ENCODE measurements around the gene HOXD3. TPM values are rescaled to one million over a fixed set of nuclear protein-coding genes. Genes with fewer than 3 reads are reported as not detected.

Gene HOXD3
- total and polyA plus RNA-seq, 12 donors = 2.0 to 41.3 (median 10.6) TPM

DNA sequence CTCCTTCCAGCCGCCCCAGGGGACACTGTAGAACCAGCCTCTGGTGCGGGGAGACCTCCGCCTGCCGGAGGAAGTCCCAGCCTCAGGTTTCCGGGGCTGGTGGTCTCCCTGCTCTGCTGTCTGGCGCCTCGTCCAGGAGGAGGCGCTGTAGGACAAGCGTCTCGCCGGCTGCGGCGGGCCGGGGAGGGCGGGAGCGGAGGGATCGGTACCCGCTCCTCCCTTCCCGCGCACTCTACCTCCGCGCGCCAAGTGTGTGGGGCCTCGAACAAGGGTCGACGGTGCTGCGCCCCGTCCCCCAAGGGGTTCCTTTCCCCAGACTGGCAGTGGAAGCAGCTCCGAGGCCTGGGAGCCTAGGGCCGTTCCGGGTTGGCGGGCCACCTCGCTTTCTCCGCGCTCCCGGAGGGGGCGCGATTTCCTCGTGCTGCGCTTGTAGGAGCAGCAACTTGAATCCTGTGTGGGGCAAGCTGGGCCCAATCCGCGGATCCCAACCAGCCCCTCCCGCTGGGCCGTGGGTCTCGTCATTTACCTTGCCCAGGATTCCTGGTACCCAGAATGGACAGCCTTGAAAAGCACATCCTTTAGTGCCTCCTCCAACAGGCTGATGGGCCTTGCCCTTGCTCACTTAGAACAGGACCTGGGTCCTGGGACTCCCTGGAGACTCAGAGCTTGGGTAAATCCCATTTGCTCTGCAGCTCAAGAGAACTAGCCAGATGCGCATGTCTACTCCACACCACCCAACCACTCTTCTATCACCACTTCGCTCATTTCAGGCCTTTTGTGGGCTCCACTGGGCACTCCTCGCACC, 16.4 kb upstream of the HOXD3 start:
- intact Hi-C loops (cut with DNase I) = loop anchor here (2.0 to 5.0 kb wide), 3 partner anchors 312 to 497 kb away; no protein-coding TSS in a partner anchor
- H3K9me3 ChIP-seq (replicated peaks in 1 of 3) = no peaks in the 10 kb centered on the region
- H3K27ac ChIP-seq = peak overlapping the region; percentile 12 to 97 (median 78)
- TF ChIP-seq, protein P1, sequence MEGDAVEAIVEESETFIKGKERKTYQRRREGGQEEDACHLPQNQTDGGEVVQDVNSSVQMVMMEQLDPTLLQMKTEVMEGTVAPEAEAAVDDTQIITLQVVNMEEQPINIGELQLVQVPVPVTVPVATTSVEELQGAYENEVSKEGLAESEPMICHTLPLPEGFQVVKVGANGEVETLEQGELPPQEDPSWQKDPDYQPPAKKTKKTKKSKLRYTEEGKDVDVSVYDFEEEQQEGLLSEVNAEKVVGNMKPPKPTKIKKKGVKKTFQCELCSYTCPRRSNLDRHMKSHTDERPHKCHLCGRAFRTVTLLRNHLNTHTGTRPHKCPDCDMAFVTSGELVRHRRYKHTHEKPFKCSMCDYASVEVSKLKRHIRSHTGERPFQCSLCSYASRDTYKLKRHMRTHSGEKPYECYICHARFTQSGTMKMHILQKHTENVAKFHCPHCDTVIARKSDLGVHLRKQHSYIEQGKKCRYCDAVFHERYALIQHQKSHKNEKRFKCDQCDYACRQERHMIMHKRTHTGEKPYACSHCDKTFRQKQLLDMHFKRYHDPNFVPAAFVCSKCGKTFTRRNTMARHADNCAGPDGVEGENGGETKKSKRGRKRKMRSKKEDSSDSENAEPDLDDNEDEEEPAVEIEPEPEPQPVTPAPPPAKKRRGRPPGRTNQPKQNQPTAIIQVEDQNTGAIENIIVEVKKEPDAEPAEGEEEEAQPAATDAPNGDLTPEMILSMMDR (IDR thresholded peaks at IDR 0.05) = peak; percentile 89 to 99 (median 95)
- no peak for TF ChIP-seq POLR2A (IDR thresholded peaks at IDR 0.05)
- no peaks in the 10 kb centered on the region for H3K27me3 ChIP-seq
- H3K4me3 ChIP-seq = peak overlapping the region in 2 of 4 donors; percentile 38 to 96
- H3K36me3 ChIP-seq (replicated peaks in 1 of 2) = no peaks in the 10 kb centered on the region
- peaks cover 20 to 32% of the 10 kb centered on the region in 2 donors for H3K4me1 ChIP-seq (replicated peaks in 1 of 2)
- WGBS, 4 donors = 7 to 35% (median 14%) methylated on average over 9 to 48 of the region's 48 CpGs
- peak; percentile 63 to 84 (median 80) for DNase-seq

DNA sequence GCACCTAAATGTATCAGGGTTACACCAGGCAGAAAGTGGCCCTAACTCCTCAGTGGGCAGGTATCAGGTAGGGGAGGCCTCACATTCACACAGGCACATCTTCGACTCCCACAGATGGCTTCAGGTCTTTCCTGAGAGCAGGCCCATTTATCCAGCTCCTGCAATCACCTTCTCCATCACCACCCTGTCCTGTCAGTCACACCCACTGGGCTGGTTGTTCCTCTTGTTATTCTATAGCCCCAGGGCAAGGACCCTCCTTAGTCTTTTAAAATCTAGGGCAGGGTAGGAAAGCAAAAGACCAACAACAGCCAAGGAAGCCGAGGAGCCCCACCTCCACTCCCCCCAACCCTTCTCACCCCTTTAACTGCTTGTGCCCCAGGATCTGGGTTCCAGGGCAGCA, 14.8 kb upstream of the HOXD3 start:
- no peaks in the 10 kb centered on the region for H3K27me3 ChIP-seq
- TF ChIP-seq POLR2A (IDR thresholded peaks at IDR 0.05) = no peak
- TF ChIP-seq, protein P1 (IDR thresholded peaks at IDR 0.05) = no peak
- peak in 1 of 7 donors; percentile 8 for DNase-seq

DNA sequence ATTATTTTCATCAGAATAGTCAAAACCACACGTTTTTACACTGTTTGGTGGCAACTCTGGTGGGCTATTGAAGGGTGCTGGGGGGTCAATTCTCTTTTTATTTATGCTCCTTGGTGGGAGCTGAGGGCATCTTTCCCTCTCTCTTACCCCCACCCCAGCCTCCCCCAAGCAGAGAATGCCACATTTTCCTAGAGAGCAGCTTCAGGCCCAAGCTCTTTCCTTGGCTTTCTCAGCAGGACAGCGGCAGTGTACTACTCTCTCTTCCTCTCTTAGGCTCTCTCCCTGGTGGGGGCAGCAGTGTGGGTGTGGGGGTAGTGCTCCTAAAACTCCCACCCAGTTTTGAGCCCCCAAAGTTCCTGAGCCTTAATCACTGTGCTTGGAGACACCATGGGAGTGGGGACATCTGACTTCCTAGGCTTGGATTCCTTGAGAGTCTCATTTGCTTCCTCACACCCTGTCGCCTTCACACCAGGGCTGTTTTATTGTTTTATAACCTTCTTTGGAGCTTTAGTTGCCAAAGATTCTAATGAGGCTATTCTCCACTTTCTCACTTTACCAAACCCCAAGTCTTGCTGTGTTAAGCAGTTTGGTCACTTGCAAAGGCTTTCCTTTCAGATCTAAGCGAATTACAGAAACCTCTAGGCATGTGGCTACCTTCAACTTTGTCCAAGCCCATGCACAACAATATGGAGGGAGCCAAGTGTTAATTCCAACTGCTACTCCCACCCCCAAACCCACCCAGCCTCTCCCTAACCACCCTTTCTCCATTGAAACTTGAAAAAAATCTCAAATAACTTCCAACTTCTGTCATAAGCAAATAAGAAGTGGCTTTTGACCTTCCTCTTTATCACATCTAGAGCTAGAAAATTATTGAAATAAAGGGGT, 11.8 kb upstream of the HOXD3 start:
- H3K4me1 ChIP-seq (replicated peaks in 1 of 2) = peaks cover 0 to 15% of the 10 kb centered on the region in 2 donors
- TF ChIP-seq, protein P1 (IDR thresholded peaks at IDR 0.05) = no peak
- TF ChIP-seq POLR2A (IDR thresholded peaks at IDR 0.05) = no peak
- no peak for DNase-seq
- no peaks in the 10 kb centered on the region for H3K27me3 ChIP-seq
- H3K36me3 ChIP-seq (replicated peaks in 1 of 2) = no peaks in the 10 kb centered on the region
- WGBS, 4 donors = 76 to 91% (median 86%) methylated on average over 4 of the region's 4 CpGs
- no peak overlapping the region for H3K4me3 ChIP-seq
- no peaks in the 10 kb centered on the region for H3K9me3 ChIP-seq (replicated peaks in 1 of 3)
- intact Hi-C loops (cut with DNase I) = loop anchor here in 1 of 2 donors (5.0 kb wide), 1 partner anchor 412 kb away; no protein-coding TSS in a partner anchor
- H3K27ac ChIP-seq = no peak overlapping the region

More for the DNA sequence above, 14.8 kb upstream of the HOXD3 start:
- H3K27ac ChIP-seq = no peak overlapping the region
- no peaks in the 10 kb centered on the region for H3K9me3 ChIP-seq (replicated peaks in 1 of 3)
- H3K36me3 ChIP-seq (replicated peaks in 1 of 2) = no peaks in the 10 kb centered on the region
- no peak overlapping the region for H3K4me3 ChIP-seq
- peaks cover 18 to 37% of the 10 kb centered on the region in 2 donors for H3K4me1 ChIP-seq (replicated peaks in 1 of 2)
- intact Hi-C loops (cut with DNase I) = loop anchor here (5.0 kb wide), 2 partner anchors 310 to 495 kb away; no protein-coding TSS in a partner anchor
- 86 to 97% (median 87%) methylated on average over 2 of the region's 2 CpGs for WGBS, 4 donors

DNA sequence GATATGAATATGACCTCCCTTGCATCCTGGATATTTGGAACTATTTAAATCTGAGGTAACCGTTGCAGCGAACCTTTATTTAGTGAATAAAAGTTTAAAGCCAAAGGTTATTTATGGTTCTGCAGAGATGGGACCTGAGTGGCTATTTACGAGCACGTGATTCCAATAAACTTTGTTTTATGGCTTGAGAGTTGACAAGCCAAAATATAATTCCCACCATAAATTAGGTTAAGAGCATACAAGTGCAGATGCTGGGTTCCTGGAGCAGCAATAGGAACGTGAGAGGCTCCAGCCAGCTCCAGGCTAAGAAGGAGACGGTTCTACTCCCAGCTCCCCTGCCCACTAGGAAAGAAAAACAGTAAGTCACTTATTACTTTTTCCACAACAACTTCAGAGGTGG, 11.0 kb upstream of the HOXD3 start:
- Histone ChIP-seq H3K4me3 (no peak overlapping the region), H3K9me3 (replicated peaks in 1 of 3) (no peaks in the 10 kb centered on the region), H3K4me1 (replicated peaks in 1 of 2) (peaks cover 0 to 9% of the 10 kb centered on the region in 2 donors), H3K27ac (no peak overlapping the region), H3K27me3 (no peaks in the 10 kb centered on the region), H3K36me3 (replicated peaks in 1 of 2) (no peaks in the 10 kb centered on the region)
- 67 to 75% (median 71%) methylated on average over 6 of the region's 6 CpGs for WGBS, 4 donors
- TF ChIP-seq POLR2A (IDR thresholded peaks at IDR 0.05) = no peak
- intact Hi-C loops (cut with DNase I) = loop anchor here in 1 of 2 donors (5.0 kb wide), 1 partner anchor 411 kb away; no protein-coding TSS in a partner anchor
- peak in 1 of 7 donors; percentile 42 for DNase-seq
